GM21529 (cell line): ENCODE measurements around the gene GPR157.
"Not testable (repeated sequence)": the region's sequence is repeated elsewhere in the genome, so short reads cannot be mapped to it uniquely, and the experiment has no call there.

Experiments used
- ATAC-seq: cut with Tn5 transposase; IDR thresholded peaks from one replicate; pipeline ENCODE4 v1.9.1; 2021; ENCODE audit not compliant: unreplicated experiment

Gene GPR157

GRCh38 chr1:9146156-9146555, 17.3 kb upstream of the GPR157 start:
- ATAC-seq = no peak

DNA sequence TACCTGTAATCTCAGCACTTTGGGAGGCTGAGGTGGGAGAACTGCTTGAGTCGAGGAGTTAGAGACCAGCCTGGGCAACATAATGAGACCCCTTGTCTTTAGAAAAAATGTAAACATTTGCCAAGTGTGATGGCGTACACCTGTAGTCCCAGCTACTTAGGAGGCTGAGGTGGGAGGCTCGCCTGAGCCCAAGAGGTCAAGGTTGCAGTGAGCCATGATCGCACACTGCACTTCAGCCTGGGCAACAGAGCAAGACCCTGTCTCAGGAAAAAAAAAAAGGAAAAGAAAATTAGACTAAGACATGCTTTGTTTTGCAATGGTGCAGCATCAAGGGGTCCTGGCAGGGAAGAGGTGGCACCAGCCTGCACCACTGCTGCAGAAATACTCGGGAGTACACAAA, 16.8 kb upstream of the GPR157 start:
- no peak for ATAC-seq

- peak; percentile 51 for ATAC-seq
These were observed 16.2 kb upstream of the GPR157 start for GRCh38 chr1:9145021-9145668.

DNA sequence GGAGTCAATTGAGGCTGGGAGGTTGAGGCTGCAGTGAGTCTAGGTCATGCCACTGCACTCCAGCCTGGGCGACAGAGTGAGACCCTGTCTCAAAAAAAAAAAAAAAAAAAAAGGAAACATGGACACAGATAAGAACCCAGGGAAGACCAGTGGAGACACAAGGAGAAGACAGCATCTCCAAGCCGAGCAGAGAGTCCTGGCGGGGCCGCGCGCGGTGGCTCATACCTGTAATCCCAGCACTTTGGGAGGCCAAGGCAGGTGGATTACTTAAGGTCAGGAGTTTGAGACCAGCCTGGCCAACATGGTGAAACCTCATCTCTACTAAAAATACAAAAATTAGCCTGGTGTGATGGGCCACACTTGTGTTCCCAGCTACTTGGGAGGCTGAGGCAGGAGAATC, 15.6 kb upstream of the GPR157 start:
- ATAC-seq = not testable (repeated sequence)

DNA sequence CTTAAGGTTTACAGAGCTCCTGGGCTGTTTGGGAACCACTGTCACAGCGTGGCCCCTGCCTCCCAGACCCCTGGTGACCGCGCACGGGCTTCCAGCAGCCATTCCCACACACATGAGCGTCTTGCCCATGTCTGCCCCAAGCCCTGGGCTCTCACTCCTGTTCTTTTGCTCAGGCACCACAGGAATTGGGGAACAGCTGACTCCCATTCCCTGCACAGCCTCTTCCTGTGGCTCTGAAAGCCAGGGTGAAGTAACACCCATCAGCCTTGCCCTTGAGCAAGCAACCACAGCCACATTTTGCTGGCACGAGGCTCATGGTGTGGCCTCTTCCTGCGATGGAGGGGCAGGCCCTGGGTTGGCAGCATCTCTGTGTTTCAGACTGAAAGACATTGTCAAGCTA, 14.3 kb upstream of the GPR157 start:
- no peak for ATAC-seq

DNA sequence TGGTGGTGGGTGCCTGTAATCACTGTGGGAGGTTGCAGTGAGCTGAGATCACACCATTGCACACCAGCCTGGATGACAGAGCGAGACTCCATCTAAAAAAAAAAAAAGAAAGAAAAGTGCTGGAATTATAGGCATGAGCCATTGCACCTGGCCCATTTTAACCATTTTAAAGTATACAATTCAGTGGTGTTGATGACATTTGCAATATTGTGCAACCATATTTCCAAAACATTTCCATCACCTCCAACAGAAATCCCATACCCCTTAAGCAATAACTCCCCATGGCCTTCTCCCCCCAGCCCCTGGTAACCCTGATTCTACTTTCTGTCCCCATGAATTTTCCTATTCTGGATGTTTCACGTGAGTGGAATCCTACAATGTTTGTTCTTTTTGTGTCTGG, 11.0 kb upstream of the GPR157 start:
- ATAC-seq = no peak

DNA sequence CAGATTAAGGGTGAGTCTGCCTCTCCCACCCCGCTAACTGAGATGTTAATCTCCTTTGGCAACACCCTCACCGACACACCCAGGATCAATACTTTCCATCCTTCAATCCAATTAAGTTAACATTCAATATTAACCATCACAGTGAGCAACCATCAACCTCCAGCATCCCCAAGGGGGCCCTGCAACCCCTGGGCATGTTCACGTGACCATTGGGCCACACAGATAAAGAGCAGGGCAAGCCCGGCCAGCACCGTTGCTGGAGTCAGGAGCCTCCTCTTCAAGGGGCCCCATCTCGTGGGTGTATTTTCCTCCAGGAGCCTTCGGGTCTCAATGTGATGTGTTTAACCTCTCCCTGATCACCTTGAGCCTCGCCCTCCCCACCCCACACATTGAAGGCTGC, 8.0 kb upstream of the GPR157 start:
- no peak for ATAC-seq

GRCh38 chr1:9135073-9135836, 6.4 kb upstream of the GPR157 start:
- ATAC-seq = no peak

DNA sequence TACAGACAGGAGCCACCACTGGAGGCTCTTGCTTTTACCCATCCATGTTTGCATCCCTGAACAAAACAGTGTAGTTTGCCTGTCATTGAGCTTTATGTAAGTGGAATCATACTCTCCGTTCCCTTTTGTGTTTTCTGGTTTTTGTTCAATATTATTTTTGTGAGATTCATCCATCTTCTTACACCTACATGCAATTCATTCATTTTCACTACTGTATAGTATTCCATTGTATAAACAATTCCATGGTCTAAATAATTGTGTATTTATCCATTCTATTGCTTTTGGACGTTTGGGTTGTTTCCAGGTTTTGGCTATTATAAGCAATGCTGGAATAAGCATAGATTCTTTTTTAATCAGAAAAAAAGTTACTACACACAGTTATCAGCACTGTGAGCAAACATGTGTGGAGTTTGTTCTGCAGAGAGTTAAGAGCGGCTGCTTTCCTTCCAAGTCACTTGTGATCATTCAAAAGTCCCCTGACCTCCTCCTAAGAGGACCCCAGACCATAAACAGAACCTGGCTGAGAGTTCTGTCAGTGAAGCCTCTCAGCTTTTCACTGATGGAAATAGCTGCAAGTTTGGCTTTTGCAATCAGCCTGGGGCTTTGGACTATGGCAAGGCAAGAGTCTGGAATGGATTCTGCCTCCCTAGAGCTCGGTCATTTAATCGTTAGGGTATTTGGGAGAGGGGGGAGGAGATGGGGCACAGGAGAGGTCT, 5.1 kb upstream of the GPR157 start:
- ATAC-seq = no peak

GRCh38 chr1:9129266-9130041, 552 bp upstream of the GPR157 start:
- ATAC-seq = peak; percentile 55

DNA sequence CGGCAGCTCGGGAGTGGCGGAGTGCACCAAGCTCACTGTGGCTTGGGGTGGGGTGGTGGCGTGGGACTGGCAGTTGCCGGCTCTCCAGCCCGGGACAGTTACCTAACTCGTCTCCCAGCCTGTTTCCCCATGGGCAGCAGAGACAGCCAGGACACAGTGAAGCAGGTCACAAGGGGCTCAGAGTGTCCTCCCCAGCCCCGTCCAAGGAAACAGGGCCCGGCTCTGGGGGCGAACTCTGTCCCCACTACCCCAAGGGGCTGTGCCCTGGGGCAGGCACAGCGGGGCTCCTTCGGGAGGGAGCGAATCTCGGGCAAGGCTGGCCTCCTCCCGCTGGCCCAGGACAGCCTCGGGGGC, 759 bp downstream of the GPR157 start:
- ATAC-seq = peak; percentile 3

DNA sequence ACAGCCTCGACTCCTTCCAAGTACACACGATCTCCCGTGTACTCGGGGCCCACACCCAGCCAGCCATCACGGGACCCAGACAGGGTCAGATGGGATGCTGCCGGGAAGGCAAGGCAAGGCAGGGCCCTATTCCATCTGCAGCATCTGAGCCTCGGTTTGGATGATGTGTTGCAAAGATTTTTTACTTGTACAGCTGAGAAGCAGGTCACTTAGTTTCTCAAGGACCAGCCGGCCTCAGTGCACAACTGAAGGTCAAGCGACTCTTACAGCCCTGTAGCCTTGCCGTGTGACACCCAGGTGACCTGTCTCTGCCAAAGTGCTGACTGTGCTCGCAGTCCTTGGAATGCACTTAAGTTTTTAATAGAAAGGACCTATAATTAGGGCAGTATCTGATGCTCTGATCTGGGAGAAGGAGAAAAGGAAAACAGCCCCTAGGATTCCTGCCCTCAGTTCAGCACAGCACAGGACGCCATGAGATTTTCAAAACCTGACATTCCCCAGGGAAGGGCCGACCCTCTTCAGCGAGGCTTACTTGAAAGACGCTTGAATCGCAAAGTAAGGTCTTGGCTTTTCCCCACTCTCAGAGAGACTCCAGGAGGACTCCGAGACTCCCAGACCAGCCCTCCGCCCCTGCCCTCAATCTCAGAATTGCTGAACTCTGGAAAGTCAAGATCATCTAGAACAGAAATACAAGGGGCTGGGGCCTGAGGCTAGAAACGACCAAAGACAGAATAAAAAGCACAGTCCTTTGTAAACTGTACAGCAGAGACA, 1.3 kb downstream of the GPR157 start:
- no peak for ATAC-seq

GRCh38 chr1:9126511-9126910, 2.4 kb downstream of the GPR157 start:
- ATAC-seq = no peak

DNA sequence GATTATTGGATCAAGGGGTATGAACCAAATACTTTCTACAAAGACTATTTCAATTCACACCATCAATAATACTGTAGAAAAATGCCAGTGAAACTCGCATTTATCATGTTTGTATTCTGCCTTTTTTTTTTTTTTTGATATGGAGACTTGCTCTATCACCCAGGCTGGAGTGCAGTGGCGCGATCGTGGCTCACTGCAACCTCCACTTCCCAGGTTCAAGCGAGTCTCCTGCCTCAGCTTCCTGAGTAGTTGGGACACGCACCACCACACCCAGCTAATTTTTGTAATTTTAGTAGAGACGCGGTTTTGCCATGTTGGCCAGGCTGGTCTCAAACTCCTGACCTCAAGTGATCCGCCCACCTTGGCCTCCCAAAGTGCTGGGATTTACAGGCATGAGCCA, 3.1 kb downstream of the GPR157 start:
- ATAC-seq = not testable (repeated sequence)

DNA sequence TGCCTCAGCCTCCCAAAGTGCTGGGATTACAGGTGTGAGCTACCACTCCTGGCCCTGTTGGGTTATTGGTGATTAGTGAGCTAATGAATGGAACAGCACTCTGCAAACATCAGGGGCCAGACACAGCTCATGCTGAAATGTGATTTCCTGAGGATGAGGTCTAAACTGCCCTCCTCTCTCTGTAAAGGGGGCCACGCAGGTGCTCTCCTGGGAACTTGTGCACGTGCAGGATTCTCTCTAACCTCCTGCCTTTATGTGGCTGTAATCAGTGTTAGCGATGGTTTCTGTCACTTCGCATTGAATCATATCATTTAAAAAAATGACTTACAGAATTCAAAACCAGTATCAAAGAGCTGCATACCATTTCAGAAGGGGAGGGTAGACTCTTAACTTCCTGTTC, 3.6 kb downstream of the GPR157 start:
- no peak for ATAC-seq

DNA sequence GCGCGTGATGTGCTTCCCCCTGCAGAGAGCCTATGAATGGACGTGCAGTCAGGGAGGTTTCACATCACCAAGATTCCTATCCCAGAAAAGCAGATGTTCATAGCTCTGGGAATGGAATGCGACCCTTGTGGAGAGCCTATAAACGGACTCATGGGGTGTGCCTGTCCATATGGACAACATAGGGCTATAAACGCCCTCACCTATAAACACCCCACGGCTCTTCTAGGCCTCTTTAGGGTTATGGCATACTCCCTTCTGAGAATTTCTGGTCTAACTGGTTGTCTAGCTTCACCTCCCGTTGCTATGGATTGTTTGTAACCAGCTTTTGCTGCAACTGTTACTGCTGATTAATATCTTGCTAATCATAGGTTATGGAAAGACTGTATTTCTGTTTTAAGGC, 4.5 kb downstream of the GPR157 start:
- not testable (repeated sequence) for ATAC-seq

DNA sequence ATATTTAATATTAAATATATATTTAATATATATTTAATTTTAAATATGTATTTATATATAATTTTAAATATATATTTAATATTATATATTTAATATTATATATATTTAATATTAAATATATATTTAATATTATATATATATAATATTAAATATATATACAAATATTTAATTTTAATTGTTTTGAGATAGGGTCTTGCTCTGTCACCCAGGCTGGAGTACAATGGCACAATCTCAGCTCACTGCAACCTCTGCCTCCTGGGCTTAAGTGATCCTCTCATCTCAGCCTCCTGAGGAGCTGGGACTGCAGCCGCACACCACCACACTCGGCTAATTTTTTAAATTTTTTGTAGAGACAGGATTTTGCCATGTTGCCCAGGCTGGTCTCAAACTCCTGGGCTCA, 5.2 kb downstream of the GPR157 start:
- not testable (repeated sequence) for ATAC-seq

- peak; percentile 86 for ATAC-seq
These were observed 7.1 kb downstream of the GPR157 start for GRCh38 chr1:9121496-9122409.

- no peak for ATAC-seq
These were observed 8.5 kb downstream of the GPR157 start for GRCh38 chr1:9120312-9120958.
